Stimulated activated CD4-positive, alpha-beta T cell treated with anti-CD3 and anti-CD28 coated beads, Interleukin-12 subunit alpha, Interleukin-12 subunit beta, amount 100 ng/mL, for 48 hours (primary cell): ENCODE data around the gene ZNF554.
A peak's percentile ranks its signal among the peaks of the same experiment; 100 is the strongest.

Source experiments
- DNase-seq, 3 donors: peaks; one replicate each; pipeline ENCODE4 v3.0.0-alpha.2; 2020; ENCODE audit warnings: low read depth in 2 of 3, low spot score in 1 of 3

Gene ZNF554

GRCh38 chr19:2824129-2824528 lies 4.5 kb downstream of the ZNF554 start:
- no peak for DNase-seq

- no peak for DNase-seq
Measured at GRCh38 chr19:2827022-2827421, 7.4 kb downstream of the ZNF554 start.

GRCh38 chr19:2827840-2828489 lies 8.3 kb downstream of the ZNF554 start:
- no peak for DNase-seq

- no peak for DNase-seq
Measured at GRCh38 chr19:2834294-2834871, 14.7 kb downstream of the ZNF554 start.

- no peak for DNase-seq
Measured at GRCh38 chr19:2837430-2837829, 17.8 kb downstream of the ZNF554 start.

GRCh38 chr19:2840794-2841791 lies 21.4 kb downstream of the ZNF554 start, which contains the start of gene ZNF555:
ZNF555 (plus strand) TSS chr19:2841475; CDS start chr19:2841573, 98 bp downstream.
- peak; percentile 96 to 97 (median 96) for DNase-seq

GRCh38 chr19:2841855-2842574 lies 22.3 kb downstream of the ZNF554 start:
- no peak for DNase-seq

- DNase-seq = no peak
Measured at GRCh38 chr19:2845107-2845506, 25.4 kb downstream of the ZNF554 start.

GRCh38 chr19:2846180-2846894 lies 26.7 kb downstream of the ZNF554 start:
- DNase-seq = no peak

GRCh38 chr19:2847507-2847906 lies 27.8 kb downstream of the ZNF554 start:
- no peak for DNase-seq

- no peak for DNase-seq
Measured at GRCh38 chr19:2848616-2849015, 28.9 kb downstream of the ZNF554 start.

- no peak for DNase-seq
Measured at GRCh38 chr19:2850256-2850925, 30.7 kb downstream of the ZNF554 start.

- no peak for DNase-seq
Measured at GRCh38 chr19:2852598-2852997, 32.9 kb downstream of the ZNF554 start.

GRCh38 chr19:2853015-2853606 lies 33.4 kb downstream of the ZNF554 start:
- no peak for DNase-seq

- no peak for DNase-seq
Measured at GRCh38 chr19:2854849-2855248, 35.2 kb downstream of the ZNF554 start.

- no peak for DNase-seq
Measured at GRCh38 chr19:2856457-2857050, 36.9 kb downstream of the ZNF554 start.

- no peak for DNase-seq
Measured at GRCh38 chr19:2858864-2859263, 39.2 kb downstream of the ZNF554 start.

- no peak for DNase-seq
Measured at GRCh38 chr19:2863816-2864215, 44.1 kb downstream of the ZNF554 start.
